ENCODE measurements around the gene FILIP1. TPM values are rescaled to one million over a fixed set of nuclear protein-coding genes. Genes with fewer than 3 reads are reported as not detected.

The FILIP1 gene
- polyA plus RNA-seq, 1 donor = 7.5 TPM

DNA sequence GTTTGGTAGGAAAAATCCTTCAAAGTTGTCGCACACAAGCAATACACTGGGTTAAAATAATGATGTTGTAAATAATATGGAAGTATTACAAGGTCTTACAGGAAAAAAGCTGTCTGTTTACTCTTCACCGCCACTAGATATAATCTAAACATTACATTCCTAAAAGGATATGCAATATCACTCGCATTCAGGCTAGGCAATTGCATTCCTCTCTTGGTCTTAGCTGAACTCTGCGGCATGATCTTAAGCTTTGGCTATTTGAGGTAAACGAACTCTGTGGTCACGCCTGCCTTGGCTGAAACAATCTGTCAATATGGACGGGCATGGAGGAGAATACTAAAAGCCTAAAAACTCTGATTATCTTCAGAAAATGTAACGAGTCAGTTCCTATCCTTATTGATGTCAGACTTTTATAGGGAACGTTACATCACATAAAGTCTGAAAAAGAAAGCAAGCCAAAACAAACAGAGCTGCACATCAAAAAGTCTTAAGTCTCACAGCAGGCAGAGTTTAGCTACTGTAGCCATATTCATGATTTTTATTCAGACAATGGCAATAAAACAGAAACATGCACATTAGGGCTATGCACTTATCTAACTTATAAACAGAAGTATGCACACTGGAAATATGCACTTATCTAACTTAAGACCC, 30.8 kb upstream of the FILIP1 start:
- 3% methylated on average over 5 of the region's 9 CpGs for WGBS (ENCODE audit: insufficient coverage, low lambda C conversion rate)
- H3K27me3 ChIP-seq (ENCODE audit: control insufficient read depth, insufficient read depth, low read length) = no peaks in the 10 kb centered on the region
- H3K4me1 ChIP-seq (ENCODE audit: control insufficient read depth, insufficient read depth, low read length) = no peaks in the 10 kb centered on the region
- peak; percentile 34 to 52 for DNase-seq
- no peak overlapping the region for H3K4me3 ChIP-seq (ENCODE audit: low read length)
- no peak overlapping the region for H3K27ac ChIP-seq (ENCODE audit: low read length)
- no peaks in the 10 kb centered on the region for H3K9me3 ChIP-seq (ENCODE audit: control insufficient read depth, low read depth, low read length)
- no peaks in the 10 kb centered on the region for H3K36me3 ChIP-seq (ENCODE audit: control insufficient read depth, insufficient read depth, low read length)

DNA sequence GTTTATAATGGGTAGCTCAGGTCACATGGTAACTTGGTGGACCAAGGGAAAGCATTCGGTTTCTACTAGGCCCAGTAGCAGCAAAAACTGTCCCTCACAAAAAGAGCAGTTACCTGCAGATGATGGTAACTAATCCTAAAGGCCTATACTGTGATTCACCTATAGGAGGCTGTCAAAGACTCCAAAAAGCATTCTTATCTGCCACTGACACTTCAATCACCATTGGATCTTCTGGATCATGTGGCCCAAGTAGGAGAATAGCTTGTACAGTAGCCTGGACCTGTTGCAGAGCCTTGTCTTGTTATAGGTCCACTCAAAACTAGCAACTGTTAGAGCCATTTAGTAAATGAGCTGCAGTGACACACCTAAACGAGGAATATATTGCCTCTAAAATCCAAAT, 23.2 kb upstream of the FILIP1 start:
- Histone ChIP-seq H3K4me3 (ENCODE audit: low read length) (no peak overlapping the region), H3K4me1 (ENCODE audit: control insufficient read depth, insufficient read depth, low read length) (no peaks in the 10 kb centered on the region), H3K9me3 (ENCODE audit: control insufficient read depth, low read depth, low read length) (no peaks in the 10 kb centered on the region), H3K27ac (ENCODE audit: low read length) (no peak overlapping the region), H3K27me3 (ENCODE audit: control insufficient read depth, insufficient read depth, low read length) (no peaks in the 10 kb centered on the region), H3K36me3 (ENCODE audit: control insufficient read depth, insufficient read depth, low read length) (no peaks in the 10 kb centered on the region)
- no CpG with 5 or more reads among the region's 2 CpGs for WGBS (ENCODE audit: insufficient coverage, low lambda C conversion rate)
- DNase-seq = no peak

DNA sequence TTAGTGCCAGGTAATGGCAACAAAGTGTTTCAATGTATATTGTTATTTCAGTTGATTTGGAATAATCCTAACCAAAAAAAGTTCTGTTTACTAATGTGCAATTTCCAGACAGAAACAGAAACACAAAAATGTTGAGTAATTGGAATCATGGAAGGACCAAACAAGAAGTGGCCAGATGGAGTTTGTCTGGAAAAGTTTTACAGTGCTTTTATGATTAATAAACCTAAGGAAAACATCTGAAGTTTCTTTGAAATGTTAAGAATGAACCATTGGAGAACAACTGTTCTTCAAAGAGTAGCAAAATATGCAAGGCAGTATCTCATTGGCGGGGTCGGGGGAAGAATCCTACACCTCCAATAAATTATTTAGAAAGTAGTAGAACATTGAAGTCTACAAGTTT, 19.0 kb upstream of the FILIP1 start:
- Histone ChIP-seq H3K4me3 (ENCODE audit: low read length) (no peak overlapping the region), H3K27ac (ENCODE audit: low read length) (no peak overlapping the region), H3K9me3 (ENCODE audit: control insufficient read depth, low read depth, low read length) (no peaks in the 10 kb centered on the region), H3K4me1 (ENCODE audit: control insufficient read depth, insufficient read depth, low read length) (no peaks in the 10 kb centered on the region), H3K27me3 (ENCODE audit: control insufficient read depth, insufficient read depth, low read length) (no peaks in the 10 kb centered on the region), H3K36me3 (ENCODE audit: control insufficient read depth, insufficient read depth, low read length) (no peaks in the 10 kb centered on the region)
- WGBS (ENCODE audit: insufficient coverage, low lambda C conversion rate) = no CpG with 5 or more reads among the region's 2 CpGs
- no peak for DNase-seq

DNA sequence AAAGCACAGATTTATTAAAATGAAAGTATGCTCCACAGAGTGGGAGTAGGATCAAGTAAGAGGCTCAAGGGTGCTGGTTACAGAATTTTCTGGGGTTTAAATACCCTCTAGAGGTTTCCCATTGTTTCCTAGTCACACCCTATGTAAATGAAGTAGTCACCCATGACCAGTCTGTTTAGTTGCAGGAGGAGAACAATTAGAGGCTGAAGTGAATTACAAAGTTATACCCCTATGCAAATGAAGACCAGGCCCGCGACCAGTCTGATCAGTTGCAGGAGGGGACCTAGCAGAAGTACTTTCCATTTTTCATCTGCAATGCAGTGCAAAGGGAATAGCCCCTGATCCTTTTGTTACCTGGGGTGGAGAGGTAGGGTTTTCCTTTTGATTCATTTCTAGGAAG, 11.8 kb upstream of the FILIP1 start:
- H3K27ac ChIP-seq (ENCODE audit: low read length) = no peak overlapping the region
- no peak overlapping the region for H3K4me3 ChIP-seq (ENCODE audit: low read length)
- H3K27me3 ChIP-seq (ENCODE audit: control insufficient read depth, insufficient read depth, low read length) = no peaks in the 10 kb centered on the region
- DNase-seq = no peak
- no peaks in the 10 kb centered on the region for H3K36me3 ChIP-seq (ENCODE audit: control insufficient read depth, insufficient read depth, low read length)
- no CpG with 5 or more reads among the region's 2 CpGs for WGBS (ENCODE audit: insufficient coverage, low lambda C conversion rate)
- H3K9me3 ChIP-seq (ENCODE audit: control insufficient read depth, low read depth, low read length) = no peaks in the 10 kb centered on the region
- H3K4me1 ChIP-seq (ENCODE audit: control insufficient read depth, insufficient read depth, low read length) = no peaks in the 10 kb centered on the region

DNA sequence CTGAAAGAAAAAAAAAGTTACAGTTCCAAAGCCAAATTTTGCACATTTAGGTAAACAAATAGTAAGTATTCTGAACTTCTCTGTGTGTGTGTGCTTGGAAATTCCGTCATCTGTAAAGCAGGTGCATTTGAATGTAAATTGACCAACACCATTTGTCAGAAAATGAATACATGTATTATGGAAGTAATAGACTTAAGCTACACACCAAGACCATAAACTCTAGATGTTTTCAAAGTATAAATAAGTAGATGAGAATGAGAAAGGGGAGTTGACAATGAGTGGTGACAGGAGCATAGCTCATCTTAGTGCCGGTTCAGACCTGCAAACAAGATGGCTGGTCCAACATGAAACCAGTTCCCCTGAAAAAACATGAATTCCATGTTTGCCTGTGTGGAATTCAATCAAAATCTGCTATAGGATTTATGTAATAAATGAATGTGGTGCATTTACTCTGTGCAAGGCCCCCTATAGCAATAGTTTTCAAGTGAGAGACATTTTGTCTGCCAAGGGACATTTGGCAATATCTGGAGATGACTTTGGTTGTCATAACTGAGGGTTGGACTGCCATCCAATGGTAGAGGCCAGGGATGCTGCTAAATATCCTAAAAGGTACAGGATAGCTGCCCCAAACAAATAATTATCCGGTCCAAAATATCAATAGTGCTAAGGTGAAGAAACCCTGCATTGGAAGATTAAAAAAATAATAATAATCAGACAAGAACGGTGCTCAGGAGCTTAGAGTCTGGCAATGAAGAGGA, 11.0 kb upstream of the FILIP1 start:
- Histone ChIP-seq H3K4me3 (ENCODE audit: low read length) (no peak overlapping the region), H3K4me1 (ENCODE audit: control insufficient read depth, insufficient read depth, low read length) (no peaks in the 10 kb centered on the region), H3K27ac (ENCODE audit: low read length) (no peak overlapping the region), H3K9me3 (ENCODE audit: control insufficient read depth, low read depth, low read length) (no peaks in the 10 kb centered on the region), H3K27me3 (ENCODE audit: control insufficient read depth, insufficient read depth, low read length) (no peaks in the 10 kb centered on the region), H3K36me3 (ENCODE audit: control insufficient read depth, insufficient read depth, low read length) (no peaks in the 10 kb centered on the region)
- no peak for DNase-seq
- WGBS (ENCODE audit: insufficient coverage, low lambda C conversion rate) = 95% methylated on average over 2 of the region's 4 CpGs

DNA sequence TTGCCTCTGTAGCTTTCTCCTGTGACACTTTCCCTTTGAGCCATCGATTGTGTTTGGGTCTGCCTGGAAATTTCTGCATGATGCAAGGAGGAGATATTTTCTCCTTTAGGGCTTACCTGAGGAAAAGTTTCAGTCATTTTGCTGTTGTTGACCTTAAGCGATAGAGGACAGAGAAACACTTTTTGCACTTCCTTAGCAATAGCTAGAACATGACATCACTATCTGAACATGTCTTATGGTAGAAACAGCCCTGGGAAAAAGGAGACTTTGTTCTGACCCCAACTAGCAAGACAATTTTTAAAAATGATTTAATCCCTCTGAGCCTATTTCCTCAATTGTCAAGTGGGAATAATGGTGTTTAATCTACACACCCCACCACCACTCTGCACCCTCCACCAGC, 9.7 kb upstream of the FILIP1 start:
- no peaks in the 10 kb centered on the region for H3K9me3 ChIP-seq (ENCODE audit: control insufficient read depth, low read depth, low read length)
- no peaks in the 10 kb centered on the region for H3K27me3 ChIP-seq (ENCODE audit: control insufficient read depth, insufficient read depth, low read length)
- no peaks in the 10 kb centered on the region for H3K36me3 ChIP-seq (ENCODE audit: control insufficient read depth, insufficient read depth, low read length)
- no peak overlapping the region for H3K27ac ChIP-seq (ENCODE audit: low read length)
- 100% methylated on average over 1 of the region's 2 CpGs for WGBS (ENCODE audit: insufficient coverage, low lambda C conversion rate)
- DNase-seq = no peak
- no peaks in the 10 kb centered on the region for H3K4me1 ChIP-seq (ENCODE audit: control insufficient read depth, insufficient read depth, low read length)
- no peak overlapping the region for H3K4me3 ChIP-seq (ENCODE audit: low read length)

DNA sequence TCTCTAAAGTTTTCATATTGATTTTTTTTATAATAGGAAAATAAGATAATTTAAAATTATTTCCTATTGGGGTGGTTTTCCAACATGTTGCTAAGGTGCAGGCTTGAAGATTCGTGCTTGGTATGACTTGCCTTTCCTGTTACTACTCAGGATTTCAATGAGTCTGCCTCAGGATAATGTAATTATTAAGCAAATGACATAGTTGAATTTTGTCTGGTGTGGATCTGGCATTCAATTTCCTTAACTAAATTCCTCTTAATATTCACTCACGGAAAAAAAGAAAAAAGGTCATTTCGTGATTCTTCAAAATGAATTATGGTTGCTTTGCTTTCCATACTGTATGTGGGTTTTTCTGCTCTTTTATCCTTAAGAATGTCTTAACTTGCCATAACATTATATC, 9.3 kb upstream of the FILIP1 start:
- H3K4me3 ChIP-seq (ENCODE audit: low read length) = no peak overlapping the region
- H3K4me1 ChIP-seq (ENCODE audit: control insufficient read depth, insufficient read depth, low read length) = no peaks in the 10 kb centered on the region
- H3K27me3 ChIP-seq (ENCODE audit: control insufficient read depth, insufficient read depth, low read length) = no peaks in the 10 kb centered on the region
- no peak overlapping the region for H3K27ac ChIP-seq (ENCODE audit: low read length)
- H3K9me3 ChIP-seq (ENCODE audit: control insufficient read depth, low read depth, low read length) = no peaks in the 10 kb centered on the region
- H3K36me3 ChIP-seq (ENCODE audit: control insufficient read depth, insufficient read depth, low read length) = no peaks in the 10 kb centered on the region
- no CpG with 5 or more reads among the region's 3 CpGs for WGBS (ENCODE audit: insufficient coverage, low lambda C conversion rate)
- DNase-seq = no peak

DNA sequence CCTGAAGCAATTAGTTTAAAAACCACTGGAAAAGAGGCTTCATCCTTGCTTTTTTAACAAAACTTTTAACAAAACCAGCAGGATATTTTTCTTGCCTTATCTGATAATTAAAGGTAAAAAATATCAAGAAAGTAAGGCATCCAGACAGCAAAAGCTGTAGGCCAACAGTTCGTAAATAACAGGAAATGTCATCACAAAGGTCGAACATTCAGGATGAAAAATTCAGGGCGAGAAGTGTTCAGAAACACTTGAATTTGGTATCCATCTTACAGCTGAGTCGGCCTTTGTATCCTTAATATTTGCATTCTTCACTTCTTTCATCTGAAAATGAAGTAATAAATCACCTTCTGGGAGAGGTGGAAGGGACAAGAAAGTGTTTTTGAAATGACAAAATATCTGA, 8.2 kb upstream of the FILIP1 start:
- 89% methylated on average over 3 of the region's 4 CpGs for WGBS (ENCODE audit: insufficient coverage, low lambda C conversion rate)
- H3K4me1 ChIP-seq (ENCODE audit: control insufficient read depth, insufficient read depth, low read length) = no peaks in the 10 kb centered on the region
- H3K4me3 ChIP-seq (ENCODE audit: low read length) = no peak overlapping the region
- no peaks in the 10 kb centered on the region for H3K9me3 ChIP-seq (ENCODE audit: control insufficient read depth, low read depth, low read length)
- DNase-seq = no peak
- no peaks in the 10 kb centered on the region for H3K36me3 ChIP-seq (ENCODE audit: control insufficient read depth, insufficient read depth, low read length)
- H3K27ac ChIP-seq (ENCODE audit: low read length) = no peak overlapping the region
- no peaks in the 10 kb centered on the region for H3K27me3 ChIP-seq (ENCODE audit: control insufficient read depth, insufficient read depth, low read length)

DNA sequence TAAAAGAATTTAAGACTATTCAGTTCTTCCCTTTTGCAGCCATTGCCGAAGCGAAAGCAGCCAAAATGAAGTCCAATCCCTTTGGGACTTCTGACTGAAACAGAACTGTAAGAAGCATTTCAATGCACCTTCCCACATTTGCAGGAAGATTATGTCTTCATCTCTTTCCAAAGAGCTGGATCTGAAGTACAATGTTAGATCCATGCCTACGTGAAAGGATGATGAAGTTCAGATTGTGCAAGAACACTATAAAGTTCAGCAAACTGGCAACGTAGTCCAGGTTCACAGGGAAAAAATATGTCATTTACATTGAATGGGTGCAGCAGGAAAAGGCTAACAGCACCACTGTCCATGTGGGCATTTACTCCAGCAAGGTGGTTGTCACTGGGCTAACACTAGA, 6.0 kb upstream of the FILIP1 start:
- peaks cover 4% of the 10 kb centered on the region for H3K27me3 ChIP-seq (ENCODE audit: control insufficient read depth, insufficient read depth, low read length)
- no peak overlapping the region for H3K27ac ChIP-seq (ENCODE audit: low read length)
- no peak for DNase-seq
- H3K4me3 ChIP-seq (ENCODE audit: low read length) = no peak overlapping the region
- H3K4me1 ChIP-seq (ENCODE audit: control insufficient read depth, insufficient read depth, low read length) = no peaks in the 10 kb centered on the region
- no peaks in the 10 kb centered on the region for H3K36me3 ChIP-seq (ENCODE audit: control insufficient read depth, insufficient read depth, low read length)
- H3K9me3 ChIP-seq (ENCODE audit: control insufficient read depth, low read depth, low read length) = no peaks in the 10 kb centered on the region
- WGBS (ENCODE audit: insufficient coverage, low lambda C conversion rate) = 100% methylated on average over 1 of the region's 4 CpGs

DNA sequence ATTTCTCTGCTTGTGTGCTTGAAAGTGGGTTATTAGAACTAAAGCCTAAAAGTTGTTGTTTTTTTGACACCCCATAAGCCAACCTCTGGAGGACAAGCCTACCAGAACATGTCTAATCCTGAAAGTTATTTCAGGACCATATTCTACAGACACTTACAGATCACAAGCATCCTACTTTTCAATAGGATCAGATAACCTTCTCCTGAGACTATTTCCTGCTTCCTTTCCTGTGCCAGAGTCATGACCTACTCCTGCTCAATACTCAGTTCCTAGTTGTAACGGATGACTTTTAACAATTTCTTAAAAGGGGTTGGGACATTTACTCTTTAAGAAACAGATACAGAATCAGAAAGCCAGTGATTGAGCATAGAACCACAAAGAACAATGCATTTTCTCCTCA, 5.3 kb upstream of the FILIP1 start:
- DNase-seq = no peak
- 80% methylated on average over 1 of the region's 1 CpG for WGBS (ENCODE audit: insufficient coverage, low lambda C conversion rate)
- Histone ChIP-seq H3K27ac (ENCODE audit: low read length) (no peak overlapping the region), H3K4me3 (ENCODE audit: low read length) (no peak overlapping the region), H3K4me1 (ENCODE audit: control insufficient read depth, insufficient read depth, low read length) (no peaks in the 10 kb centered on the region), H3K27me3 (ENCODE audit: control insufficient read depth, insufficient read depth, low read length) (peaks cover 4% of the 10 kb centered on the region), H3K36me3 (ENCODE audit: control insufficient read depth, insufficient read depth, low read length) (no peaks in the 10 kb centered on the region), H3K9me3 (ENCODE audit: control insufficient read depth, low read depth, low read length) (no peaks in the 10 kb centered on the region)

DNA sequence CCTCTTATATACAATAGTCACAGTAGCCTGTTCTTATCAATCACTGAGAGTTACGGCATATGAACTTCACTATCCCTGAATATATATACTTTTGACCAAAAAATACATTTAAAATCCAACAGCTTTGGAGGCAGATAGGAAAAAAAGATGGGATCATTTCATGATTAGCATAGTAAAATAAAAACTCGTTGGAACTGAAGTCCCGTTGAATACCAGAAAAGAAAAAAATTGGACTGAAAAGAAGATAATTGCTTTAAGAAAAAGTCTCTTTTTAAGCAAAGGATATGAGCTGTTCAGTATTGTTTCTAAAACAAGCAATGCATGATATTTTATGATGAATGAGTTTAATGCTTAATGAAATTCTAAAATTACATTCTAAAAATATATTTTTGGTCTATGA, 4.4 kb upstream of the FILIP1 start:
- peaks cover 9% of the 10 kb centered on the region for H3K27me3 ChIP-seq (ENCODE audit: control insufficient read depth, insufficient read depth, low read length)
- no peaks in the 10 kb centered on the region for H3K9me3 ChIP-seq (ENCODE audit: control insufficient read depth, low read depth, low read length)
- H3K27ac ChIP-seq (ENCODE audit: low read length) = no peak overlapping the region
- H3K4me3 ChIP-seq (ENCODE audit: low read length) = no peak overlapping the region
- DNase-seq = no peak
- 94% methylated on average over 2 of the region's 3 CpGs for WGBS (ENCODE audit: insufficient coverage, low lambda C conversion rate)
- H3K36me3 ChIP-seq (ENCODE audit: control insufficient read depth, insufficient read depth, low read length) = no peaks in the 10 kb centered on the region
- no peaks in the 10 kb centered on the region for H3K4me1 ChIP-seq (ENCODE audit: control insufficient read depth, insufficient read depth, low read length)

All from large intestine (tissue), 3 donors.